Measurements from ENCODE around the gene ADA.

The ADA gene

GRCh38 chr20:44646641-44647274, 4.7 kb downstream of the ADA start:
- Mint-ChIP-seq H3K9me3 (no peaks in the 10 kb centered on the region), H3K36me3 (ENCODE audit: insufficient read depth) (peaks cover 7% of the 10 kb centered on the region), H3K4me3 (peak overlapping the region; percentile 74 to 75), H3K27me3 (no peaks in the 10 kb centered on the region), H3K27ac (peak overlapping the region; percentile 92 to 98), H3K4me1 (ENCODE audit: low read depth in 2 of 2) (peaks cover 74 to 81% of the 10 kb centered on the region in 2 donors)
- ATAC-seq (replicated peaks) (no peak), DNase-seq (no peak)

GRCh38 chr20:44646023-44646640, 5.4 kb downstream of the ADA start:
- Mint-ChIP-seq H3K4me1 (ENCODE audit: low read depth in 2 of 2) (peaks cover 78 to 85% of the 10 kb centered on the region in 2 donors), H3K36me3 (ENCODE audit: insufficient read depth) (peaks cover 6% of the 10 kb centered on the region), H3K4me3 (peak overlapping the region; percentile 74 to 75), H3K27me3 (no peaks in the 10 kb centered on the region), H3K9me3 (no peaks in the 10 kb centered on the region), H3K27ac (peak overlapping the region; percentile 92 to 98)
- no peak for ATAC-seq (replicated peaks)
- DNase-seq: peak in 2 of 3 experiments; percentile 9 to 24

GRCh38 chr20:44644667-44645131, 6.8 kb downstream of the ADA start:
- H3K27ac Mint-ChIP-seq: peak overlapping the region; percentile 92 to 98
- H3K4me1 Mint-ChIP-seq (ENCODE audit: low read depth in 2 of 2): peaks cover 73 to 79% of the 10 kb centered on the region in 2 donors
- DNase-seq (peak; percentile 44 to 52 (median 48)), ATAC-seq (replicated peaks) (peak; percentile 61)
- H3K4me3 Mint-ChIP-seq: peak overlapping the region; percentile 74 to 75
- H3K27me3 Mint-ChIP-seq: no peaks in the 10 kb centered on the region
- no peaks in the 10 kb centered on the region for H3K9me3 Mint-ChIP-seq
- H3K36me3 Mint-ChIP-seq (ENCODE audit: insufficient read depth): peaks cover 14% of the 10 kb centered on the region

- H3K9me3 Mint-ChIP-seq: no peaks in the 10 kb centered on the region
- DNase-seq: peak in 1 of 3 experiments; percentile 7
- no peaks in the 10 kb centered on the region for H3K27me3 Mint-ChIP-seq
- peaks cover 74% of the 10 kb centered on the region in 2 donors for H3K4me1 Mint-ChIP-seq (ENCODE audit: low read depth in 2 of 2)
- H3K4me3 Mint-ChIP-seq: peak overlapping the region; percentile 74 to 75
- H3K27ac Mint-ChIP-seq: peak overlapping the region; percentile 92 to 98
- H3K36me3 Mint-ChIP-seq (ENCODE audit: insufficient read depth): peaks cover 15% of the 10 kb centered on the region
- peak; percentile 10 for ATAC-seq (replicated peaks)
Observed at GRCh38 chr20:44644230-44644617, 7.3 kb downstream of the ADA start.

GRCh38 chr20:44643596-44644229, 7.8 kb downstream of the ADA start:
- H3K4me1 Mint-ChIP-seq (ENCODE audit: low read depth in 2 of 2): peaks cover 73 to 74% of the 10 kb centered on the region in 2 donors
- ATAC-seq (replicated peaks) (peak; percentile 48), DNase-seq (peak; percentile 45 to 53 (median 47))
- H3K4me3 Mint-ChIP-seq: peak overlapping the region; percentile 74 to 75
- peaks cover 15% of the 10 kb centered on the region for H3K36me3 Mint-ChIP-seq (ENCODE audit: insufficient read depth)
- H3K9me3 Mint-ChIP-seq: no peaks in the 10 kb centered on the region
- H3K27me3 Mint-ChIP-seq: no peaks in the 10 kb centered on the region
- H3K27ac Mint-ChIP-seq: peak overlapping the region; percentile 92 to 98

GRCh38 chr20:44643154-44643519, 8.4 kb downstream of the ADA start:
- H3K27ac Mint-ChIP-seq: peak overlapping the region; percentile 92 to 98
- DNase-seq: no peak
- peak overlapping the region; percentile 74 to 75 for H3K4me3 Mint-ChIP-seq
- peaks cover 71 to 72% of the 10 kb centered on the region in 2 donors for H3K4me1 Mint-ChIP-seq (ENCODE audit: low read depth in 2 of 2)
- ATAC-seq (replicated peaks): no peak
- H3K36me3 Mint-ChIP-seq (ENCODE audit: insufficient read depth): peaks cover 15% of the 10 kb centered on the region
- no peaks in the 10 kb centered on the region for H3K27me3 Mint-ChIP-seq
- H3K9me3 Mint-ChIP-seq: no peaks in the 10 kb centered on the region

GRCh38 chr20:44642203-44643153, 9.0 kb downstream of the ADA start:
- ATAC-seq (replicated peaks): peak; percentile 38
- Mint-ChIP-seq H3K4me3 (peak overlapping the region; percentile 74 to 75), H3K36me3 (ENCODE audit: insufficient read depth) (peaks cover 15% of the 10 kb centered on the region), H3K27me3 (no peaks in the 10 kb centered on the region), H3K4me1 (ENCODE audit: low read depth in 2 of 2) (peaks cover 67 to 72% of the 10 kb centered on the region in 2 donors), H3K27ac (peak overlapping the region; percentile 92 to 98), H3K9me3 (no peaks in the 10 kb centered on the region)
- peak in 2 of 3 experiments; percentile 28 to 33 for DNase-seq

- H3K4me1 Mint-ChIP-seq (ENCODE audit: low read depth in 2 of 2): peaks cover 56 to 61% of the 10 kb centered on the region in 2 donors
- ATAC-seq (replicated peaks): no peak
Observed at GRCh38 chr20:44641325-44641724, 10.2 kb downstream of the ADA start.

GRCh38 chr20:44640522-44640921, 11.0 kb downstream of the ADA start:
- H3K9me3 Mint-ChIP-seq: no peaks in the 10 kb centered on the region
- H3K4me3 Mint-ChIP-seq: peak overlapping the region; percentile 74 to 75
- ATAC-seq (replicated peaks) (no peak), DNase-seq (no peak)
- H3K4me1 Mint-ChIP-seq (ENCODE audit: low read depth in 2 of 2): peaks cover 50 to 55% of the 10 kb centered on the region in 2 donors
- peaks cover 22% of the 10 kb centered on the region for H3K36me3 Mint-ChIP-seq (ENCODE audit: insufficient read depth)
- H3K27ac Mint-ChIP-seq: peak overlapping the region; percentile 92 to 98
- H3K27me3 Mint-ChIP-seq: no peaks in the 10 kb centered on the region

More at GRCh38 chr20:44641325-44641724, 10.2 kb downstream of the ADA start:
- H3K36me3 Mint-ChIP-seq (ENCODE audit: insufficient read depth): peaks cover 15% of the 10 kb centered on the region
- H3K27ac Mint-ChIP-seq: peak overlapping the region; percentile 92 to 98
- DNase-seq: no peak
- H3K9me3 Mint-ChIP-seq: no peaks in the 10 kb centered on the region
- peak overlapping the region; percentile 74 to 75 for H3K4me3 Mint-ChIP-seq
- no peaks in the 10 kb centered on the region for H3K27me3 Mint-ChIP-seq

GRCh38 chr20:44637522-44638372, 13.8 kb downstream of the ADA start:
- Mint-ChIP-seq H3K27ac (peak overlapping the region in 1 of 2 donors; percentile 25), H3K27me3 (no peaks in the 10 kb centered on the region), H3K4me3 (no peak overlapping the region), H3K9me3 (no peaks in the 10 kb centered on the region), H3K4me1 (ENCODE audit: low read depth in 2 of 2) (peaks cover 28 to 32% of the 10 kb centered on the region in 2 donors), H3K36me3 (ENCODE audit: insufficient read depth) (peaks cover 37% of the 10 kb centered on the region)
- DNase-seq (no peak), ATAC-seq (replicated peaks) (no peak)

GRCh38 chr20:44637042-44637441, 14.5 kb downstream of the ADA start:
- H3K27me3 Mint-ChIP-seq: no peaks in the 10 kb centered on the region
- no peak overlapping the region for H3K4me3 Mint-ChIP-seq
- ATAC-seq (replicated peaks): no peak
- H3K4me1 Mint-ChIP-seq (ENCODE audit: low read depth in 2 of 2): peaks cover 20 to 25% of the 10 kb centered on the region in 2 donors
- H3K27ac Mint-ChIP-seq: peak overlapping the region in 1 of 2 donors; percentile 25
- DNase-seq: no peak
- no peaks in the 10 kb centered on the region for H3K9me3 Mint-ChIP-seq
- H3K36me3 Mint-ChIP-seq (ENCODE audit: insufficient read depth): peaks cover 43% of the 10 kb centered on the region

- H3K4me3 Mint-ChIP-seq: no peak overlapping the region
- peak overlapping the region in 1 of 2 donors; percentile 59 for H3K27ac Mint-ChIP-seq
- no peak for DNase-seq
- peaks cover 11 to 15% of the 10 kb centered on the region in 2 donors for H3K4me1 Mint-ChIP-seq (ENCODE audit: low read depth in 2 of 2)
- peaks cover 43% of the 10 kb centered on the region for H3K36me3 Mint-ChIP-seq (ENCODE audit: insufficient read depth)
- no peaks in the 10 kb centered on the region for H3K9me3 Mint-ChIP-seq
- H3K27me3 Mint-ChIP-seq: no peaks in the 10 kb centered on the region
- no peak for ATAC-seq (replicated peaks)
Observed at GRCh38 chr20:44635877-44636276, 15.6 kb downstream of the ADA start.
